COLO668 (cell line): ENCODE measurements around the gene ARRDC1.

Experiments used
- DNase-seq: peaks from one replicate; lab custom pipeline; 2025; ENCODE audit not compliant: unreplicated experiment; lab: John Stamatoyannopoulos, UW

Gene ARRDC1

GRCh38 chr9:137632230-137633161 is 27.0 kb downstream of the ARRDC1 start:
- DNase-seq = no peak

- no peak for DNase-seq
Measured at GRCh38 chr9:137634016-137634415, 28.5 kb downstream of the ARRDC1 start.

GRCh38 chr9:137638680-137639079 is 33.2 kb downstream of the ARRDC1 start:
- no peak for DNase-seq

GRCh38 chr9:137639303-137640051 is 34.0 kb downstream of the ARRDC1 start:
- no peak for DNase-seq

GRCh38 chr9:137640862-137641261 is 35.4 kb downstream of the ARRDC1 start:
- no peak for DNase-seq

- no peak for DNase-seq
Measured at GRCh38 chr9:137642118-137642601, 36.7 kb downstream of the ARRDC1 start.

- DNase-seq = no peak
Measured at GRCh38 chr9:137642892-137643291, 37.4 kb downstream of the ARRDC1 start.

- no peak for DNase-seq
Measured at GRCh38 chr9:137643921-137644320, 38.4 kb downstream of the ARRDC1 start.

- peak; percentile 7 for DNase-seq
Measured at GRCh38 chr9:137645211-137645610, 39.7 kb downstream of the ARRDC1 start.

- DNase-seq = no peak
Measured at GRCh38 chr9:137646341-137646740, 40.9 kb downstream of the ARRDC1 start.

GRCh38 chr9:137647096-137647714 is 41.7 kb downstream of the ARRDC1 start:
- no peak for DNase-seq

- DNase-seq = no peak
Measured at GRCh38 chr9:137648396-137648795, 42.9 kb downstream of the ARRDC1 start.

- no peak for DNase-seq
Measured at GRCh38 chr9:137649553-137649952, 44.1 kb downstream of the ARRDC1 start.

- DNase-seq = no peak
Measured at GRCh38 chr9:137650259-137650658, 44.8 kb downstream of the ARRDC1 start.

- DNase-seq = no peak
Measured at GRCh38 chr9:137650779-137651178, 45.3 kb downstream of the ARRDC1 start.

- no peak for DNase-seq
Measured at GRCh38 chr9:137656416-137656815, 50.9 kb downstream of the ARRDC1 start.

GRCh38 chr9:137657606-137658005 is 52.1 kb downstream of the ARRDC1 start:
- no peak for DNase-seq

GRCh38 chr9:137658781-137659180 is 53.3 kb downstream of the ARRDC1 start:
- no peak for DNase-seq

- no peak for DNase-seq
Measured at GRCh38 chr9:137660144-137660543, 54.7 kb downstream of the ARRDC1 start.

- DNase-seq = no peak
Measured at GRCh38 chr9:137663584-137663983, 58.1 kb downstream of the ARRDC1 start.

- DNase-seq = no peak
Measured at GRCh38 chr9:137664676-137665075, 59.2 kb downstream of the ARRDC1 start.
